Hematopoietic multipotent progenitor cell treated with erythropoietin and hydrocortisone succinate and interleukin-3 and kit ligand, for 6 days (in vitro differentiated cells): ENCODE results near the gene EIF3B.
A peak's percentile ranks its signal among the peaks of the same experiment; 100 is the strongest.
"Not testable (repeated sequence)": the region's sequence is repeated elsewhere in the genome, so short reads cannot be mapped to it uniquely, and the experiment has no call there.

Experiments used
- DNase-seq: peaks from one replicate; pipeline ENCODE4 v3.0.0-alpha.2; 2015

Gene EIF3B

DNA sequence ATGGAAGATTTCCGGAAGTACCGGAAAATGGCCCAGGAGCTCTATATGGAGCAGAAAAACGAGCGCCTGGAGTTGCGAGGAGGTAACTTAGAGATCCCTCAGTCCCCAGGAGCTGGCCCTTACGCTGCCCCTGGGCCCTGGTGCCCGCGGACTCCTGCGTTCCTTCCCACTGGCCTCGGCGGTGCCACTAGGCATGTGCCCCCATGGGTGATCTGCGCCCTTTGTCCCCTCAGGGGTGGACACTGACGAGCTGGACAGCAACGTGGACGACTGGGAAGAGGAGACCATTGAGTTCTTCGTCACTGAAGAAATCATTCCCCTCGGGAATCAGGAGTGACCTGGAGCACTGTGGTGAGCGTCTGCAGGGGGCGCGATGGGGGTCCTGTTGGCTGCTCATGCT is 24.5 kb downstream of the EIF3B start:
- no peak for DNase-seq

DNA sequence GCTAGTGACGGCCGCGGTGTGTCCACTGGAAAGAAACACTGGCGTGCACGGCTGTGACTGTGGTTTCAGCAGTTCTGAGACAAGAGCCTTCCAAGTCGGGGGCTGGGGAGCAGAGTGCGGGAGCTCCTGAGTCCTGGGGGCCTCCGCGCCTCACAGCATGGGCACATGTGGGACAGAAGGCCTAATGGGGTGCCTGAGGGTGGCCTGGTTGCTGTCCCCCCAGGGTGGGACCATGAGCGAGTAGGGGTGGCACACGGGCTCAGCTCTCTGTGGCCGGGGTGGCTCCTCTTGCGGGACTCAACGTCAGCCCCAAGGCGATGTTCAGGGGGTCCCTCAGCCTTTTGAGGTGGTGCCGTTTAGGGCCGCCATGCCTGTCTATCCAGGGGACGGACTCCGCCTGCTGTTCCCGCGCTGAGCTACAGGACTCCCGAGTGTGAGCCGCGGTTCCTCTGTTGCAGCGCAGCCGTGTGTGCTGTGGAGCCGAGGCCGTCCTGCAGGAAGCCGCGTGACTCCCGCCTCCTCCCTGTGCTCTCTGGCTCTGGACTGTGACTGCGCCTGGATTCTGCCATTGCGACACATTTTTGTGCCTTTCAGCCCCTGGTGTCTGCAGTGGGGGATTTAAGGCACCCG is 25.3 kb downstream of the EIF3B start:
- no peak for DNase-seq

DNA sequence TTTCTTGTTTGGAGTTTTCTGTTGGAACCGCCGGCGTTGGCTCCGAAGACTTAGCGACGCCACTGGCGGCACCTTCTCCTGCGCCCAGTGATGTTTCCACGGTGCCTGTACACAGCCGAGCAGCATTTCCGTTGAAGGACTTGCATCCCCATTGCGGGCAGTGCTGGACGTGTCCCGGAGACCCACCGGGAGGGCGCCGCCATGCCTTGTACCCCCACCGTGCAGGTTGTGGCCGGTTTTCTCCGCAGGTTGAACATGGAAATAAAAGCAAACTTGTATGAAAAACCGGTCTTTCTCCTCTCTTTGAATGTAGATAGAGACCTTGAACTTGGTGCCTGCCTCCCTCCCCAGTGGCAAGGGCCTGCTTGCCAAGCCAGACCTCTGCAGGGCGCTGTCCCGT is 25.8 kb downstream of the EIF3B start:
- DNase-seq = no peak

DNA sequence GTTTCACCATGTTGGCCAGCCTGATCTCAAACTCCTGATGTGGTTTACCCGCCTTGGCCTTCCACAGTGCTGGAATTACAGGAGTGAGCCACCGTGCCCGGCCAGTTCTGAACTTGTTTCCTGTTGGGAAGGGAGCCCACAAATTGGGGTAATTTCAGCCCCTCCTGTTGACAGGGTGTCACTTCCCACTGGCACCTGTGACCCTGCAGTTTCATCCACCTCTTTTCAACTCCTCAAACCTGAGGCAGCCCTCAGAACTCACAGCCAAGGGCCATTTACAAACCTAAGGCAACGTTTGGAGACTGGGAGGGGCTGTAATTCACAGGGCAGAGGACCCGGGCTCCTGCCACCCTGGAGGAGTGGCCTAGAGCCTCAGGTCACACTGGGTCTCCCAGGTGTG is 26.6 kb downstream of the EIF3B start:
- DNase-seq = no peak

DNA sequence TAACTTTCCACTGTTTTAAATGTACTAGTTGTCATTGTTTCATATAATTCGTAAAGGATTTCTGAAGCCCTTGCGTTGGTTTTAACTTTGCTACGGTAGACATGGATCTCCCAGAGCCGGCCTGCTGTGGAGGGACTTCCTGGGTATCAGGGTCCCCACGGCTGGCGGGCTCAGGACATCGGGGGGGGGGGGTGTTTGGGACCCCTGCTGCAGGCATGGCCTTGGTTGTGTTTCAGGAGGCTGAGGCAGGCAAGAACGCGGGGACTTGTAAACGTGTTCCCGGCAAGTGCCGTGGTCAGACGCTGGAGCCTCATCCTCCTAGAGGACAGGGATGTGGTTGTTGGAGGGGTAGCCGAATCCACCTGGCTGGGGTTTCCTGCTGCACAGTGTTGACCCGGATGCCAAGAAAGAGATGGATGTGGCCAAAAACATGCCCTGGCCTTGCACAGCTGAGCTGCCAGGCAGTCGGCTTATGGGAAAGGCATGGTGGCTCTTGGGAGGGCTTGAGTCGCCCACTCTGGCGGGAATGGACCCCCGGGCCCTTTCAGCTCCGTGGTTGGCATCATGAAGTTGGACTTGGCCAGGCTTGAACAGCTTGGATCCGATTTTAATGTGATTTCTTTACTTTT is 27.4 kb downstream of the EIF3B start:
- no peak for DNase-seq

DNA sequence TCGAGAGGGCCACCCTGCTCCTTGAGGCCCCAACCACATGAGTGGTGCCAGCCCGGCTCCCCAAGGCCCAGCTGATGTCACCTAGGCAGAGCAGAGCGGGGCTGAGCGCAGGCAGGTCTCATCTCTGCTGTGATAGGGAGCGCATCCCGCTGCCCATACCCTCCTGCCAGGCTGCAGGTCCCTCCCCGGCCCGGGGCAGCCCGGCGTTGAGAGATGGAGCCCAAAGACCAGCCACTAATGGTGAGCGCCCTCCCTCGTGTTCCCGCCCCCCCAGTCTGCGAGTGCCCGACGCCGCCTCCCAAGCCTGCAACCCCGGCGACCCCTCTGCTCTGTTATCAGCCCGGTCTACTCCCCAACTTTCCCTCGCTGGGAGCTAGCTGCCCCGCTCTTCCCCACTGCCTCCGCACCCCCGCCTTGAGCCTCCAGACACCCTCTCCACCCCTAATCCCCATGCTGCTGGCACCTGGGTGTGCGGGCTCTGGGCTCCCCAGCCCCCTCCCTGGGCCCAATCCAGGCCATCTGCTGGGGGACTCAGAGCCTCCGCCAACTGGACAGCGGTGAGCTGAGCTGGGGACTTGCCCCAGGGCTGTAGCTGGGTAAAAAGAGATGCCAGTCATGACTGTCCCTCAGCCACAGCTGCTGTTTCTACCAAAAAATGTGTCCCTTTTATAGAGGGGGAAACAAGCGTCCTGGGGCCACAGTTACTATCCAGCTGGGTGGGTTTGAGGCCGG is 29.1 kb downstream of the EIF3B start:
- DNase-seq = no peak

DNA sequence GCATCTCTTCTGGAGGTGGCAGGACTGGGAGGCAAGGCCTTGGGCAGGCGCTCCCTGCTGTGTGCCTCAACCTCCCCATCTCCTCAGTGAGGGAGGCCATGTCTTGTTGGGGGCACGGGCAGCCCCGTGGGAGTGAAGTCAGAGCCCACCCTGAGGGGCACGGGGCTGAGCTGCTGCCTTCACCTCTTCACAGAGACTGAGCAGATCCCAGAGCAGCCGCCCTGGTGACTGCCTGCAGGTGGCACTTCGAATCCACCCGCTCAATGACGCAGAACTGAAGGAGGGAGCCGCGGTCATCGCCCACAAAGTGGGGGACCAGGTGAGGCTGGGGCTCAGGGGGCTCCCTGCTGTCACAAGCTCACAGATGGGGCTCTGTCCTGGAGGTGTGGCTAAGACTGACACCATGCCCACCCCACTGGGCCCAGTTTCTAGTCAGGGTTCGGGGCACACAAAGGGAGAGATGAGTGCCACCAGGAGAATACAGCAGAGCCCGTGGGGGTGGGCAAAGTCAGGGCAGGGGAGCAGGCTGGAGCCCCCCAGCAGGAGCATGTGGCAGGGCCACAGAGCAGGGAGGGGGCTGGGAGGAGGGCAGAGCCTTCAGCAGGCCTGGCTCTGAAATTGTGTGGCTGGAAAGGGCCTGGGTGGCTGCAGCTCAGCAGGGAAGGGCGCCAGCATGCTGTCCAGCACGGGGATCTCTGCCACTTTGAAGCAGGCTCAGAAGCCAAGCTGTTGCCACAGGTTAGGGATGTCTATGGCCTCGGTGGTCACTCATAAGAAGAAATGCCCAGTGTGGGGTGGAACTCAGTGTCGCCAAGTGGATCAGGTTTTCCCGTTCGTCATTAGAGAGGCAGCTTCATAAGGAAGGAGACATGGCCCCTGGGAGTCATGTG is 30.0 kb downstream of the EIF3B start:
- no peak for DNase-seq

DNA sequence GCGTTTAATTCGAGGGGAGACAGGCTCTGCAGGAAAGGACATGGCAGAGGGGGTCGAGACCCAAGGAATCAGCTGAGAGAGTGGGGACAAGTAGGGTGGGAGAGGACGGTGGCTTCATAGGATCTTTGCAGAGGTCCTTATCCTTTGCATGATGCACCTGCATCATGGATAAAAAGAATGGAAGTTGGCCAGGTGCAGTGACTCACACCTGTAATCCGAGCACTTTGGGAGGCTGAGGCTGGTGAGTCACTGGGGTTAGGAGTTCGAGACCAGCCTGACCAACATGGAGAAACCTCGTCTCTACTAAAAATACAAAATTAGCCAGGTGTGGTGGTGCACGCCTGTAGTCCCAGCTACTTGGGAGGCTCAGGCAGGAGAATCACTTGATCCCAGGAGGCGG is 31.5 kb downstream of the EIF3B start:
- not testable (repeated sequence) for DNase-seq

DNA sequence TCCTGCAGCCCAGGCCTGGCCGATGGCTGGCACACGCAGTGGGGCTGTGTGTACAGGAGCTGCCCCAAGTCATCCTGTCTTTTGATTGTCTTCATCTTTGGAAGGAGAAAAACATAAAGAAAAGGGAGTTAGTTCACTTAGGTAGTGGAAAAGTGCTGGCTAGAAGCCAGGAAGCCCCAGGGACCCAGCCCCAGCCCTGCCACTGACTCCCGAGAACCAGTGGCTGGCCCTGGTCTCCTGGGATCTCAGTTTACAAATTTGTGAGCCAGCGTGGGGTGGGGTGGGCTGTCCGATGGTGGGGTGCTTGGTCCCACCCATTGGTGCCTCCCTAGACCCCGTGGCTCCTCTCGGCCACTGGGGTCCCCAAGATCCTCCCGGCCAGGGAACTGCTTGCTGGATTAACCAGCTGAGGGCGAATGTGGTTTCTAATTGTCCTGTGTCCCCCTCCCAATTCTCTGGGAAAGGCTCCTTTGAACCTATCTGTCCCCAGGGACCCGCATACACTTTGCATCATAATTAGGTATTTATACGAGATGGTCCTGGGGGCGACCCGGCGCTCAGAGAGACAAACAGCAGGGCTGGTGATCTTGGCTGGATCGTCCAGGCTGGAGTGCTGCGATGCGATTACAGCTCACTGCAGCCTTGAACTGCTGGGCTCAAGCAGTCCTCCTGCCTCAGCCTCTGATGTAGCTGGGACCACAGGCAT is 32.5 kb downstream of the EIF3B start:
- no peak for DNase-seq

DNA sequence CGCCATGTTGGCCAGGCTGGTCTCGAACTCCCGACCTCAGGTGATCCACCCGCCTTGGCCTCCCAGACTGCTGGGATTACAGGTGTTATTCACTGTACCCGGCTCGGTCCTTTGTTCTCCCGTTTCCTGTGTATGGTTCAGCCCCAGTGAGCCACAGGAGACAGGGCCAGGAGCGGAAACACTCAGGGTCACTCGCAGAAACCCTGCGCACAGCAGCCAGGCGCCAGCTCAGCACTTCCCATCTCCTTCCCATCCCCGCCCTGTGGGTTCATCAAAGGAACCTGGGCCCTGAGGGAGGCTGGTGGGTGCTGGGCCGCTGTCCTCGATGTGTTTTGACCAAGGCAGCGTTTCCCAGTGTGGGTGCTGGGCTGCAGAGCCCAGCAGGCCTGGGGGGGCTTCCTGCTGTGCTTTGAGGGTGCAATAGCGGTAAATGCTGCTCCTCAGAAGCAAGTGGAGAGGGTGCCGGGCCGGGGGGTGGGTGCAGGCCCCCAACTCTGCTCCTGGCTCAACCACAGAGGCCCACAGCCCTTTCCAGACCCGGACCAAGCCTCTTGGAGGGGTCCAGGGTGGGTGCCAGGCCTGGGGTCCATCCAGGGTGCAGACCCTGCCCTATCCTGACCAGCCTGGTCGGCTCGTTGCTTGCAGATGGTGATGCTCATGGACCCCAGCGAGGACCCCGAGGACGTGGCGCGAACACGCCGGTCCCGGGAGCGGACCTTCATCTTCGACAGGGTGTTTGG is 33.4 kb downstream of the EIF3B start:
- DNase-seq = no peak

DNA sequence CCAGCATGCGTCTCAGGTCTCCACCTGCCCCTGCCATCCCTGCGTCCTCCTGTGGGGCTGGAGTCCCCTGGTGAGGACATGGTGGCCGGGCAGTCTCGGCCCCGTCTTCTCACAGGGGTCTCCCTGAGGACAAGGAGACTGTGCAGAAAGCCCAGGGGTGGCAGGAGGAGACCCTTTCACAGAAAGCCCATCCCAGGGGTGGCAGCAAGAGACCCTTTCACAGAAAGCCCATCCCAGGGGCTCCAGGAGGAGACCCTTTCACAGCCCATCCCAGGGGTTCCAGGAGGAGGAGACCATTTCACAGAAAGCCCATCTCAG is 34.0 kb downstream of the EIF3B start:
- DNase-seq = no peak

DNA sequence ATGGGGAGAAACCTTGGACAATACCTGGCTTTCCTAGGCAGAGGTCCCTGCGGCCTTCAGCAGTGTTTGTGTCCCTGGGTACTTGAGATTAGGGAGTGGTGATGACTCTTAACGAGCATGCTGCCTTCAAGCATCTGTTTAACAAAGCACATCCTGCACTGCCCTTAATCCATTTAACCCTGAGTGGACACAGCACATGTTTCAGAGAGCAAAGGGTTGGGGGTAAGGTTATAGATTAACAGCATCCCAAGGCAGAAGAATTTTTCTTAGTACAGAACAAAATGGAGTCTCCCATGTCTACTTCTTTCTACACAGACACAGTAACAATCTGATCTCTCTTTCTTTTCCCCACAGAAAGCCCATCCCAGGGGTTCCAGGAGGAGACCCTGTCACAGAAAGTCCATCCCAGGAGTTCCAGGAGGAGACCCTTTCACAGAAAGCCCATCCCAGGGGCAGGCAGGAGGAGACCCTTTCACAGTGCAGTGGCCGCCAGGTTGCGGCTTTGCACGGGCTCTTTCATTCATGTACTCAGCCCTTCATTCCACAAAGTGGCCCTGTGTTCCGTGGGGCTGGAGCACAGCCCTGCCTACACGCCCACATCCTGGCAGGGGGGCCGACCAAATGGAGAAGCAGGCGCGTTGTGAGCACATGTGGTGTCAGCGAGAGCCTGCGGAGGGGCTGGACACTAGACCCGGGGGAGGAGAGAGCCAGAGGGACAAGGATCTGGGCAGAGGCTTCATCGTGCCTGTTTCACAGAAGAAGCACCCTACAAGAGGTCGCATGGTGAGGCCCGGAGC is 35.6 kb downstream of the EIF3B start:
- peak; percentile 46 for DNase-seq

DNA sequence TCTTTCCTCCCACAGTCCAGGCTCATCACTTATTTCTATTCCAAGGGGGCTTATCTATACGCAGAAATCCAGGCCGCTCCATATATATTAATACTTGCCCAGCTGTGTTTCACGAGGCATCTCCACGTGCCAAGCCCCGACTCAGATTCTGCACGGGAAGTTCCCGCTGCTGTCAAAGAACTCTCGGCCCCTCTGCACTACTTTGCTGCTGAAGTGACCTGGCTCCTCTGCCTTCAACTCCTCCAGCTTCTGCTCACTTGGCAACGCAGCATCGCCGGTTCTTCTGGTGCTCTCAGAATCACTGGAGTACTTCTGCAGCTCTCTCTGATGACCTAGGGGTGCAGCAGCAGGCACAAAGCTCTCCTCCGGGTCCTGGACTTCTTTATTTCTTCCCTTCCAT is 39.1 kb downstream of the EIF3B start:
- no peak for DNase-seq

DNA sequence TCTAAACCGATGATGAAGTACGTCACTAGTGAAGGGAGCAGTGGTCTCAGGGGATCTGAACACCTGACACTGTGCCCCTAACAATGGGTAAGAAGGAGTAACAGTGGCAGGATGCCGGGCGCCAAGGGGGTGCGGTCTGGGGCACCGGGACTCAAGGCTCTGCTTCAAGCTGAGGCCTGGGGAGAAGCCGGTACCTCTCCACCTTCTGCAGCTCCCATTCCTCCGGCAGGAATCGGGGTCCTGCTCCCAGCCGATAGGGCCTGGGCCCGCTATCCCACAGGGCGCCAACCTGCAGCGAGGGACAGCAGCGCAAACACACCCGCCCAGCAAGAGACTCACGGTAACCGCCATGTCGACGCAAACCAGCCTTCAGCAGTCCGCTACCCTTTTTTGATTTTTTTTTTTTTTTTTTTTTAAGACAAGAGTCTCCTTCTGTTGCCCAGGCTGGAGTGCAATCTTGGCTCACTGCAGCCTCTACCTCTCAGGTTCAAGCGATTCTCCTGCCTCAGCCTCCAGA is 40.0 kb downstream of the EIF3B start:
- no peak for DNase-seq

DNA sequence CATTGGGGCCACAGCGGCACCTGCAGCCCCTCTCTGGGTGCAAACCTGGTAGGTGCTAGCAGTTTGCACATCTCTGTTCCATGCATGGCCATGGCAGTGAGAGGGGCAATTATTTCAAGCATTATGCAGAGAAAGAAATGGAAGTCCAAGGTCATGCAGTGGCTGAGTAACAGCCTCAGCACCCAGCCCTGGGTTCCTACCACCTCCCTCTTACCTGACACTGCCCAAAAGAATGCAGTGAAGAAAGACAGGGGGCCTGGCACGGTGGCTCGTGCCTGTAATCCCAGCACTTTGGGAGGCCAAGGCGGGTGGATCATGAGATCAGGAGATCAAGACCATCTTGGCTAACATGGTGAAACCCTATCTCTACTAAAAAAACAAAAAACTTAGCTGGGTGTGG is 43.9 kb downstream of the EIF3B start:
- DNase-seq = no peak

DNA sequence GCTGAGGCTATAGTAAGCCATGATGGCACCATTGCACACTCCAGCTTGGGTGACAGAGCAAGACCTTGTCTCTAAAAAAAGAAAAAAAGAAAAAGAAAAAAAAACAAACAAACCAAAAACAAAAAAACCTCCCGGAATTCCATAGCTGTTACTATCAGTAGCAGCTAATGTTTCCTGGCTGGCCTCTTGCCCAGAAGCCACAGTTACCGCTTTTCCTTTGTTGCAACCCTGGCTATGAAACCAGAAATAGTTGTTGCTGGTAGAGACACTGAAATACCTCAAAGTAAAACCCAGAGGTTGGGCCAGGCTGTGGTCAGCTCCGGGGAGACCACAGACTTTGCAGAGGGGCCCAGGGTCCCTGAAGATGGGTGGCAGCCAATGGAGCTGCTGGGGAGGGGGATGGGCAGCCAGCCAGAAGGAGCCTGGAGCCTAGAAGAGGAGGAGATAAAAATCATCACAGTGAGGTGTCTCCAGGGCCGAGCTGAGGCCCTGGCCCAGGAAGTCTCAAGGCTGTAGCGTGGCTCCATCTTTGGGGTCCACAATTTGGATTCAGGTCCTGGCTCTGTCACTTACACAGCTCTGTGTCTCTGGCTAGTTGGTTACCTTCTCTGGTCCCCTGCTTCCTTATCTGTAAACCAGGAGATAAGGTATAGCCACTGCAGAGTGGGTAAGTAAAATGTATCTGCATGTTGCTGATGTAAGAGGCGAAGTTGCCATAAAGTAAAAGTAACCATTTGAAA is 45.4 kb downstream of the EIF3B start:
- peak; percentile 94 for DNase-seq

DNA sequence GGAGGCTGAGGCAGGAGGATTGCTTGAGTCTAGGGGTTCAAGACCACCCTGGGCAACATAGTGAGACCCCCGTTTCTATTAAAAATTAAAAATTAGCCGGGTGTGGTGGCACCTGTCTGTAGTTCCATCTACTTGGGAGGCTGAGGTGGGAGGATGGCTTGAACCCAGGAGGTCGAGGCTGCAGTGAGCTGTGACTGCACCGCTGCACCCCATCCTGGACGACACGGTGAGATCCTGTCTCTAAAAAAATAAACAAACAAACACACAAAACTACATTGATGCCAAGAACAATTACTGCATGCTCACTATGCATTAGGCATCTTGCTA is 48.0 kb downstream of the EIF3B start:
- no peak for DNase-seq

DNA sequence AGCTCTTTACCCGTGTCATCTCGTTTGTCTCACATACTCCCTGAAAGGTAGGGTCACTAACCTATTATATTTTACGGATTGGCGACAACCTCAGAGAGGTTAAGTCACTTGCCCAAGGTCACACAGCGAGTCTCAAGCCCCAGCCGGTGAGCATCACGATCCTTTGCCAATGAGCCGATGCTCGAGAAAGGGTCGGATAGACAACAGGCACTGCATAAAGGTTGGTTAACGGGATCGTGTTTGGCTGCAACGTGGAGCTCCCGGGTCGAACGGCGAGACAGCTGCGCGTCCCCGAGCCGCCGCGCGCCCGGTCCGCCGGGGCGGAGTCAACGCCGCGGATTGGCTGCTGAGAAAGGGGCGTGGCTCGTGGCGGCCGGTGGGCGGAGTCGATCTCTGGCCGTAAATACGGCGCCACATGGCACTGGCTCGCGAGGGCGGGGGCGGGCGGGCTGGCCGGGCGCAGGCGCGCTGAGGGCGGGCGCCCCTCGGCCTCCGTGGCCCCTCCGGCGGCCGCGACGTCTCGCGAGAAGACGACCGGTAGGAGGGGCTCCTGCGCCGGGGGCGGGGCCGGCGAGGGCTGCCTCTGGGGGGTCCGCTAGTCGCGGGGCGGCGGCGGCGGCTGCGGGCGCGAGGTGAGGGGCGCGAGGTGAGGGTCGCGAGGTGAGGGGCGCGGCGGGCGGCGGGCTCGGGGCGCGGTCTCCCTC is 48.5 kb downstream of the EIF3B start, which contains the start of gene CHST12:
Gene CHST12, plus strand, starts transcription at position 598 of the 704 bp plus-strand sequence. CDS start 29,029 bp downstream, outside the sequence.
- peak; percentile 96 for DNase-seq
